Keratinocyte (primary cell): ENCODE data around the gene DEDD. TPM values are rescaled to one million over a fixed set of nuclear protein-coding genes. Genes with fewer than 3 reads are reported as not detected.

ENCODE experiments used
- DNase-seq: peaks from one replicate; pipeline ENCODE4 v3.0.0-alpha.2; 2011; ENCODE audit warnings: low read depth, missing footprints, low spot score
- FAIRE-seq: peaks from 2 replicates; lab custom pipeline; 2011; peaks lifted over from hg19 to GRCh38; lab: Jason Lieb, UNC
- H2AFZ ChIP-seq: 2 replicates; pipeline ENCODE4 v1.6.0; 2012; ENCODE audit warnings: low read length, control low read depth, inconsistent platforms; ENCODE audit not compliant: control insufficient read depth
- H3K27ac ChIP-seq: 2 replicates; pipeline ENCODE4 v1.5.1; 2011; ENCODE audit warnings: low read length; ENCODE audit not compliant: control insufficient read depth, insufficient read depth
- H3K27me3 ChIP-seq: 3 replicates; pipeline ENCODE4 v1.6.0; 2011; ENCODE audit warnings: low read length; ENCODE audit not compliant: control insufficient read depth, insufficient read depth; ENCODE audit errors: extremely low read depth
- H3K36me3 ChIP-seq, 2 experiments: 2 replicates in 1 of 2; 3 replicates in 1 of 2; pipeline ENCODE4 v1.5.1; 2011; ENCODE audit warnings: low read length in 2 of 2, mild to moderate bottlenecking in 1 of 2; ENCODE audit not compliant: control insufficient read depth in 2 of 2, insufficient read depth in 2 of 2; ENCODE audit errors: extremely low read depth in 1 of 2
- H3K4me1 ChIP-seq: 3 replicates; pipeline ENCODE4 v1.5.1; 2011; ENCODE audit warnings: low read length; ENCODE audit not compliant: control insufficient read depth, insufficient read depth; ENCODE audit errors: extremely low read depth
- H3K4me2 ChIP-seq: 3 replicates; pipeline ENCODE4 v1.6.0; 2011; ENCODE audit warnings: low read depth, low read length; ENCODE audit not compliant: control insufficient read depth, insufficient read depth; ENCODE audit errors: extremely low read depth
- H3K4me3 ChIP-seq, 3 experiments: fragments of 200-600 bp in 1 of 3; sonication (generic) in 1 of 3; 2 replicates in 2 of 3; 3 replicates in 1 of 3; pipeline ENCODE4 v1.5.1; 2011 to 2016; ENCODE audit warnings: low read length in 3 of 3, mild to moderate bottlenecking in 3 of 3, control low read depth in 2 of 3, inconsistent platforms in 1 of 3, low read depth in 1 of 3, mixed read lengths in 1 of 3, mixed run types in 1 of 3, moderate library complexity in 1 of 3; ENCODE audit not compliant: control insufficient read depth in 2 of 3, insufficient read depth in 2 of 3; ENCODE audit errors: extremely low read depth in 1 of 3
- H3K79me2 ChIP-seq: 2 replicates; pipeline ENCODE4 v1.6.0; 2012; ENCODE audit warnings: low read length; ENCODE audit not compliant: control insufficient read depth, insufficient read depth
- H3K9ac ChIP-seq: 3 replicates; pipeline ENCODE4 v1.6.0; 2011; ENCODE audit warnings: low read length; ENCODE audit not compliant: control insufficient read depth, insufficient read depth; ENCODE audit errors: extremely low read depth
- H3K9me1 ChIP-seq: 3 replicates; pipeline ENCODE4 v1.6.0; 2011; ENCODE audit warnings: low read length; ENCODE audit not compliant: control insufficient read depth, insufficient read depth; ENCODE audit errors: extremely low read depth
- H3K9me3 ChIP-seq: 2 replicates; pipeline ENCODE4 v1.5.1; 2012; ENCODE audit warnings: low read depth, low read length; ENCODE audit not compliant: control insufficient read depth
- H4K20me1 ChIP-seq: 3 replicates; pipeline ENCODE4 v1.6.0; 2011; ENCODE audit warnings: low read length; ENCODE audit not compliant: control insufficient read depth, insufficient read depth; ENCODE audit errors: extremely low read depth
- CTCF ChIP-seq, 3 experiments: IDR thresholded peaks in 1 of 3; conservative IDR thresholded peaks in 1 of 3; optimal IDR thresholded peaks in 1 of 3; 2 replicates in 2 of 3; 3 replicates in 1 of 3; pipeline versions ENCODE3 to v1.5.1; 2011; ENCODE audit warnings: low read length in 3 of 3, mild to moderate bottlenecking in 3 of 3, moderate library complexity in 2 of 3, control low read depth in 1 of 3, inconsistent platforms in 1 of 3; ENCODE audit not compliant: insufficient read depth in 2 of 3; ENCODE audit errors: extremely low read depth in 1 of 3
- EZH2 ChIP-seq: IDR thresholded peaks from one replicate; pipeline ENCODE4 v1.6.1; 2012; ENCODE audit warnings: inconsistent platforms, mild to moderate bottlenecking, low read length, moderate library complexity
- dilution Hi-C: fragments of 300-500 bp; cut with MboI; formaldehyde crosslinking; loops from one replicate; pipeline ENCODE4 v1.7.0; 2020; ENCODE audit warnings: low sequenced_read_pairs; ENCODE audit not compliant: extremely low pct_ligation_motif_present
- polyA plus RNA-seq, 5 experiments: library from polyadenylated mRNA; depleted of rRNA in 3 of 5; stranded (reverse) in 3 of 5; stranded (forward) in 1 of 5; unstranded in 1 of 5; fragments of >200 nt; gene quantifications; 1 replicate in 1 of 5; 2 replicates in 3 of 5; 3 replicates in 1 of 5; pipeline versions ENCODE4 v1.2.1 to v1.2.3, GENCODE V29; 2011 to 2012; ENCODE audit warnings: missing spikeins in 2 of 5, low read depth in 1 of 5, low replicate concordance in 1 of 5

DEDD gene
- polyA plus RNA-seq, 1 donor (not counting 4 experiments of a cell fraction or from before 2014, with no cell fraction given), result 33.0 TPM

GRCh38 chr1:161076410-161076809 is 56.1 kb downstream of the DEDD start:
- H3K79me2 ChIP-seq, result no peaks in the 10 kb centered on the region
- no peak overlapping the region for H2AFZ ChIP-seq
- no peak overlapping the region for H3K4me3 ChIP-seq
- H3K4me2 ChIP-seq, result no peak overlapping the region
- dilution Hi-C loops, result no loop called here
- DNase-seq (no peak), FAIRE-seq (peak; percentile 75)
- no peak for TF ChIP-seq CTCF (optimal IDR thresholded peaks at IDR 0.05 in 1 of 3, IDR thresholded peaks at IDR 0.05 in 1 of 3, conservative IDR thresholded peaks at IDR 0.05 in 1 of 3; ENCODE audit: extremely low read depth in 1 of 3, insufficient read depth in 2 of 3, low read length in 3 of 3)
- TF ChIP-seq EZH2, result no peak
- no peaks in the 10 kb centered on the region for H4K20me1 ChIP-seq
- no peaks in the 10 kb centered on the region for H3K36me3 ChIP-seq
- peaks cover 32% of the 10 kb centered on the region for H3K4me1 ChIP-seq
- H3K9me1 ChIP-seq, result peaks cover 2% of the 10 kb centered on the region
- no peak overlapping the region for H3K9ac ChIP-seq
- H3K27ac ChIP-seq, result no peak overlapping the region
- H3K9me3 ChIP-seq, result no peaks in the 10 kb centered on the region
- no peaks in the 10 kb centered on the region for H3K27me3 ChIP-seq

- Histone ChIP-seq H3K27ac (peak overlapping the region; percentile 95), H3K9ac (peak overlapping the region; percentile 72), H3K27me3 (no peaks in the 10 kb centered on the region), H3K9me1 (peaks cover 2% of the 10 kb centered on the region), H4K20me1 (no peaks in the 10 kb centered on the region), H3K4me1 (peaks cover 27% of the 10 kb centered on the region), H3K9me3 (no peaks in the 10 kb centered on the region), H3K79me2 (no peaks in the 10 kb centered on the region), H3K36me3 (no peaks in the 10 kb centered on the region), H2AFZ (peak overlapping the region; percentile 63), H3K4me2 (peak overlapping the region; percentile 71), H3K4me3 (peak overlapping the region in 2 of 3 experiments; percentile 21 to 34)
- dilution Hi-C loops, result no loop called here
- FAIRE-seq (peak; percentile 93), DNase-seq (peak; percentile 93)
- no peak for TF ChIP-seq CTCF (optimal IDR thresholded peaks at IDR 0.05 in 1 of 3, IDR thresholded peaks at IDR 0.05 in 1 of 3, conservative IDR thresholded peaks at IDR 0.05 in 1 of 3; ENCODE audit: extremely low read depth in 1 of 3, insufficient read depth in 2 of 3, low read length in 3 of 3)
- no peak for TF ChIP-seq EZH2
Measured at GRCh38 chr1:161074676-161075368, 57.6 kb downstream of the DEDD start.
